H7 (cell line): ENCODE data around the gene SEMA3G. TPM values are rescaled to one million over a fixed set of nuclear protein-coding genes. Genes with fewer than 3 reads are reported as not detected.

Experiments
- total RNA-seq: library from RNA; depleted of rRNA; stranded (reverse); fragments of >200 nt; shearing (Covaris generic); gene quantifications from 2 replicates; pipeline ENCODE4 v1.2.3, GENCODE V29; 2014; rRNA removed

The SEMA3G gene
- total RNA-seq, 1 experiment from 2014 or later, result 1.1 TPM

Other genes with a start within 250 kb of the SEMA3G start
- gene ALAS1, start 246.9 kb downstream of the SEMA3G start, total RNA-seq, result 63.8 and 86.9 TPM in 2 replicates
- gene TLR9, start 219.5 kb downstream of the SEMA3G start, total RNA-seq, result not detected in 2 replicates
- 85.8 and 99.0 TPM in 2 replicates for gene TWF2, start 205.9 kb downstream of the SEMA3G start, total RNA-seq
- gene PPM1M, start 199.3 kb downstream of the SEMA3G start, total RNA-seq, result 2.9 and 4.5 TPM in 2 replicates
- 60.3 and 63.8 TPM in 2 replicates for gene WDR82, start 166.5 kb downstream of the SEMA3G start, total RNA-seq
- gene GLYCTK, start 157.3 kb downstream of the SEMA3G start, total RNA-seq, result 6.1 and 8.5 TPM in 2 replicates
- gene DNAH1, start 128.8 kb downstream of the SEMA3G start, total RNA-seq, result 0.48 and 2.0 TPM in 2 replicates
- gene BAP1, start 35.1 kb downstream of the SEMA3G start, total RNA-seq, result 128 and 145 TPM in 2 replicates
- 16.5 and 25.2 TPM in 2 replicates for gene PHF7, start 34.4 kb downstream of the SEMA3G start, total RNA-seq
- 4.2 and 7.2 TPM in 2 replicates for gene TNNC1, start 8.9 kb upstream of the SEMA3G start, total RNA-seq
- 51.1 and 70.7 TPM in 2 replicates for gene NISCH, start 10.5 kb upstream of the SEMA3G start, total RNA-seq
- 0.52 and 1.3 TPM in 2 replicates for gene STAB1, start 50.2 kb upstream of the SEMA3G start, total RNA-seq
- gene NT5DC2, start 88.8 kb upstream of the SEMA3G start, total RNA-seq, result 302 and 311 TPM in 2 replicates
- 17.0 and 21.5 TPM in 2 replicates for gene UQCC5, start 91.5 kb upstream of the SEMA3G start, total RNA-seq
- 29.1 and 39.6 TPM in 2 replicates for gene PBRM1, start 240.8 kb upstream of the SEMA3G start, total RNA-seq
- 148 and 237 TPM in 2 replicates for gene GNL3, start 240.9 kb upstream of the SEMA3G start, total RNA-seq